Peyer's patch (tissue), 4 donors: Measurements from ENCODE around the gene PRKCA.

Experiments
- POLR2A ChIP-seq, 2 donors: fragments of 450-650 bp; IDR thresholded peaks; one replicate each; pipeline ENCODE4 v1.5.1; 2017; ENCODE audit warnings: antibody characterized with exemption in 2 of 2, mild to moderate bottlenecking in 2 of 2, moderate library complexity in 2 of 2
- TF ChIP-seq, protein P1 (sequence below), 6 experiments: fragments of 450-650 bp in 4 of 6; fragments of 200-600 bp in 2 of 6; sonication (generic) in 1 of 6; IDR thresholded peaks; one replicate each; pipeline ENCODE4 v1.5.1; 2017 to 2019; ENCODE audit warnings: antibody characterized with exemption in 6 of 6, mild to moderate bottlenecking in 3 of 6, moderate library complexity in 1 of 6

GRCh38 chr17:66420961-66421371, 118.6 kb downstream of the PRKCA start:
- TF ChIP-seq, protein P1, sequence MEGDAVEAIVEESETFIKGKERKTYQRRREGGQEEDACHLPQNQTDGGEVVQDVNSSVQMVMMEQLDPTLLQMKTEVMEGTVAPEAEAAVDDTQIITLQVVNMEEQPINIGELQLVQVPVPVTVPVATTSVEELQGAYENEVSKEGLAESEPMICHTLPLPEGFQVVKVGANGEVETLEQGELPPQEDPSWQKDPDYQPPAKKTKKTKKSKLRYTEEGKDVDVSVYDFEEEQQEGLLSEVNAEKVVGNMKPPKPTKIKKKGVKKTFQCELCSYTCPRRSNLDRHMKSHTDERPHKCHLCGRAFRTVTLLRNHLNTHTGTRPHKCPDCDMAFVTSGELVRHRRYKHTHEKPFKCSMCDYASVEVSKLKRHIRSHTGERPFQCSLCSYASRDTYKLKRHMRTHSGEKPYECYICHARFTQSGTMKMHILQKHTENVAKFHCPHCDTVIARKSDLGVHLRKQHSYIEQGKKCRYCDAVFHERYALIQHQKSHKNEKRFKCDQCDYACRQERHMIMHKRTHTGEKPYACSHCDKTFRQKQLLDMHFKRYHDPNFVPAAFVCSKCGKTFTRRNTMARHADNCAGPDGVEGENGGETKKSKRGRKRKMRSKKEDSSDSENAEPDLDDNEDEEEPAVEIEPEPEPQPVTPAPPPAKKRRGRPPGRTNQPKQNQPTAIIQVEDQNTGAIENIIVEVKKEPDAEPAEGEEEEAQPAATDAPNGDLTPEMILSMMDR (IDR thresholded peaks at IDR 0.05): no peak
- TF ChIP-seq POLR2A (IDR thresholded peaks at IDR 0.05): no peak
